Tibial nerve (tissue), 3 donors: ENCODE results near the gene ABCB10.

Source experiments
- CTCF ChIP-seq, 5 experiments: fragments of 200-600 bp in 3 of 5; fragments of 450-650 bp in 2 of 5; sonication (generic) in 3 of 5; IDR thresholded peaks; one replicate each; pipeline ENCODE4 v1.5.1; 2016 to 2019; ENCODE audit warnings: antibody characterized with exemption in 5 of 5, mild to moderate bottlenecking in 3 of 5, moderate library complexity in 2 of 5
- POLR2A ChIP-seq, 2 donors: fragments of 450-650 bp; IDR thresholded peaks; one replicate each; pipeline ENCODE4 v1.6.1; 2017; ENCODE audit warnings: antibody characterized with exemption in 2 of 2, mild to moderate bottlenecking in 2 of 2, moderate library complexity in 2 of 2

DNA sequence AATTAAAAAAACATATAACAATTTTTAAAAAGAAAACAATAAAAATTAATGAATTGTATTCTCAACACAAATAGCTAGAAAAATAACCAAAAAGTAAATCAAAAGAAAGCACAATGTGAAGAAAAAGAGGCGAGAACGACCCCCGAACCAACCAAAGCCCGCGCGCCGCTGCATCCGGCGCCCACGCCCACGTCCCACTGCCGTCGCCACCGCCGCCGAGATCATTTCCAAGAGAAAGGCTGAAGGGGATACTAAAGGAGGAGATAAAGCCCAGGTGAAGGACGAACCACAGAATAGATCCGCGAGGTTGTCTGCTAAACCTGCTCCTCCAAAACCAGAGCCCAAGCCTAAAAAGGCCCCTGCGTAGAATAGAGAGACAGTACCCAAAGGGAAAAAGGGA is 11.8 kb upstream of the ABCB10 start:
- TF ChIP-seq CTCF (IDR thresholded peaks at IDR 0.05) (no peak), POLR2A (IDR thresholded peaks at IDR 0.05) (no peak)
